22Rv1 (cell line): ENCODE measurements around the gene SFXN4.
A peak's percentile ranks its signal among the peaks of the same experiment; 100 is the strongest.
"Not testable (repeated sequence)": the region's sequence is repeated elsewhere in the genome, so short reads cannot be mapped to it uniquely, and the experiment has no call there.

ENCODE experiments used
- H3K27ac ChIP-seq: fragments of 450-650 bp; 2 replicates; pipeline ENCODE4 v1.5.1; 2017
- ZFX ChIP-seq: fragments of 450-650 bp; IDR thresholded peaks from 2 replicates; pipeline ENCODE4 v1.6.1; 2017; ENCODE audit warnings: antibody characterized with exemption, borderline replicate concordance
- TF ChIP-seq, protein P1 (sequence below): fragments of 450-650 bp; IDR thresholded peaks from 2 replicates; pipeline ENCODE4 v1.5.1; 2017; ENCODE audit warnings: mild to moderate bottlenecking

SFXN4 gene

DNA sequence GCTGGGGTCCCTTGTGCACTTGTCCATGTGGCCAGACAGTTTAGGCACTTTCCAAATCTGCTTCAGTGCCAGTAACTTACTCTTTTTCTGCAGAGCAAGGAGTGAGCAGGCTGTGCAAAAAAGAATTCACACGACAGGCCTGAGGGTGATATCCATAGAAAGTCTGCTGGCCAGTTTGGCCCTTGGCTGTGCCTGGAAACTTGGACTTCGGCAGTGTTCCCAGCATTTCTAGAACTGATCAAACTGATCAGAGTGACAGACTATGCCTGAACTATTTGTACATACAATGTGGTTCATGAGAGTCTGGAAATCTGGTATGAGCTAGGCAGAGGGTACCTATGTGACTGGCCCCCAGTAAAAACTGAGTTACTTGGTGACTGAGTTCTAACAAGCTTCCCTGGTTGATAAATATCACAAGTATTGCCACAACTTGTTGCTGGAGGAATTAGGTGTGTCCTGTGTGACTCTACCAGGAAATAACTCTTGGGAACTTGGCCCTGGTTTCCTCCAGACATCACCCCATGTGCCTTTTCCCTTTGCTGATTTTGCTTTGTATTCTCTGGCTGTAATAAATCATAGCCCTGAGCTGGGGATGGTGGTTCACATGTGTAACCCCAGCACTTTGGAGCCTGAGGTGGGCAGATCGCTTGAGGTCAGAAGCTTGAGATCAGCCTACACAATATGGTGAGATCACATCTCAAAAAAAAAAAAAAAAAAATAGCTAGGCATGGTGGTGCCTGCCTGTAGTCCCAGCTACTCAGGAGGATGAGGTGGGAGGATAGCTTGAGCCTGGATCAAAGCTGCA is 64.9 kb downstream of the SFXN4 start:
- TF ChIP-seq ZFX: no peak
- TF ChIP-seq, protein P1, sequence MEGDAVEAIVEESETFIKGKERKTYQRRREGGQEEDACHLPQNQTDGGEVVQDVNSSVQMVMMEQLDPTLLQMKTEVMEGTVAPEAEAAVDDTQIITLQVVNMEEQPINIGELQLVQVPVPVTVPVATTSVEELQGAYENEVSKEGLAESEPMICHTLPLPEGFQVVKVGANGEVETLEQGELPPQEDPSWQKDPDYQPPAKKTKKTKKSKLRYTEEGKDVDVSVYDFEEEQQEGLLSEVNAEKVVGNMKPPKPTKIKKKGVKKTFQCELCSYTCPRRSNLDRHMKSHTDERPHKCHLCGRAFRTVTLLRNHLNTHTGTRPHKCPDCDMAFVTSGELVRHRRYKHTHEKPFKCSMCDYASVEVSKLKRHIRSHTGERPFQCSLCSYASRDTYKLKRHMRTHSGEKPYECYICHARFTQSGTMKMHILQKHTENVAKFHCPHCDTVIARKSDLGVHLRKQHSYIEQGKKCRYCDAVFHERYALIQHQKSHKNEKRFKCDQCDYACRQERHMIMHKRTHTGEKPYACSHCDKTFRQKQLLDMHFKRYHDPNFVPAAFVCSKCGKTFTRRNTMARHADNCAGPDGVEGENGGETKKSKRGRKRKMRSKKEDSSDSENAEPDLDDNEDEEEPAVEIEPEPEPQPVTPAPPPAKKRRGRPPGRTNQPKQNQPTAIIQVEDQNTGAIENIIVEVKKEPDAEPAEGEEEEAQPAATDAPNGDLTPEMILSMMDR: no peak
- peak overlapping the region; percentile 77 for H3K27ac ChIP-seq

DNA sequence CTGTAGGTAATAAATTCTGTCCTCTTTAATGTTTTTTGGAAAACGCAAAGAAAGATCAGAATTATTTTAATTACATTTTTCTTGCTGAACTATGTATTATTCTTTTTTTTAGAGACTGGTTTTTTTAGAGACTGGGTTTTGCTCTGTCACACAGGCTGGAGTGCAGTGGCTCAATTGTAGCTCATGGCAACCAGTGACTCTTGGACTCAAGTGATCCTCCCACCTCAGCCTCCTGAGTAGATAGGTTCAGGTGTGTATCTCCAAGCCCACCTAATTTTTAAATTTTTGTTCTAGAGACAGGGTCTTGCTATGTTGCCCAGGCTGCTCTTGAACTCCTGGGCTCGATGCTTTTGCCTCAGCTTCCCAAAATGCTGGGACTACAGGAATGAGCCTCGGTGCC is 66.9 kb downstream of the SFXN4 start:
- no peak overlapping the region for H3K27ac ChIP-seq
- TF ChIP-seq, protein P1: no peak
- TF ChIP-seq ZFX: no peak

DNA sequence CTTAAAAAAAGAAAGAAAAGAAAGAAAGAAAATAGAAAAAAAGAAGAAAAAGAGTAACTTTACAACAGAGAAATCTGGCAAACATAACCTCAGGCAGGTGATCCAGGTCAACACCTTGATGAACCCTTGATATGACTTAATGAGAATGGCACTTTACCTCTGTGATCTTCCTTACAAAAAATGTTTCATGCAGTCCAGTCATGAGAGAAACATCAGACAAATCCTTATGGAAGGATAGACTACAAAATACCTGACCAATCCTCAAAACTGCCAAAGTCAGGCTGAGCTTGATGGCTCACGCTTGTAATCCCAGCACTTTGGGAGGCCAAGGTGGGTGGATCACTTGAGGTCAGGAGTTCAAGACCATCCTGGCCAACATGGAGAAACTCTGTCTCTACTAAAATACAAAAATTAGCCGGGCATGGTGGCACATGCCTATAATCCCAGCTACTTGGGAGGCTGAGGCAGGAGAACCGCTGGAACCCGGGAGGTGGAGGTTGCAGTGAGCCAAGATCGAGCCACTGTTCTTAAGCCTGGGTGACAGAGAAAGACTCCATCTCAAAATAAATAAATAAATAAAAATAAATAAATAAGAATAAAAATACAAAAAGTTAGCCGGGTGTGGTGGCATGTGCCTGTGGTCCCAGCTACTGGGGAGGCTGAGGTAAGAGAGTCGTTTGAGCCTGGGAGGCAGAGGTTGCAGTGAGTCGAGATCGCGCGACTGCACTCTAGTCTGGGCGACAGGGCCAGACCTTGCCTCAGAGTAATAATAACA is 68.7 kb downstream of the SFXN4 start:
- not testable (repeated sequence) for H3K27ac ChIP-seq

DNA sequence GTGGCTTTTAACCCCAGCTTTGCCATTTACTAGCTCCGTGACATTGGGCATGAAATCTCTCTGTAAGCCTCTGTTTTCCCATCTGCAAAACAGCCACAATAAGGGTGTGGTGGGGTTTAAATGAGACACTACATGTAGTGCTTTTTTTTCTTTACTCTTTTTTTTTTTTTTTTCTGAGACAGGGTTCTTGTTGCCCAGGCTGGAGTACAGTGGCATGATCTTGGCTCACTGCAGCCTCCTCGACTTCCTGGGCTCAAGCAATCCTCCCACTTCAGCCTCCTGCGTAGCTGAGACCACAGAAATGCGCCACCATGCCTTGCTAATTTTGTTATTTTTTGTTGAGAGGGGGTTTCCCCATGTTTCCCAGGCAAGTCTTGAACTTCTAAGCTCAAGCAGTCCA is 69.9 kb downstream of the SFXN4 start:
- TF ChIP-seq, protein P1: no peak
- TF ChIP-seq ZFX: no peak
- no peak overlapping the region for H3K27ac ChIP-seq

DNA sequence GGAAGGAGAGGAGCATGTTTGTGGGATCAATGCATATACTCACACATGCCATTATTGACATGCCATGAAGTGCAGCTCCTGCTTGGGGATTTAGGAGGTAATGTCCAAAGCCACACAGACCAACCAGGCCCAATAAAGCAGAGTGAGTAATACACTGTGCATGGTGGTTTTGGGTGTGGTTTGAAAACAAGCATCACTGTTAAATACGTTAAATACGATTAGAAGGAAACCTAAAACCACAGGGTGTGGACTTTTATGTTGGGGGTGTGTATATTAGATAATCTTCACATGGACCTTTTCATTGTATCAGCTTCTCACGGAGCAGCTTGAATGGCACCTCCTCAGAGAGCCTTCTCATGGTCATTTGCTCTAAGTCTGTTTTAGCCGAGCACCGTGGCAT is 74.5 kb downstream of the SFXN4 start:
- H3K27ac ChIP-seq: no peak overlapping the region
- TF ChIP-seq, protein P1: no peak
- TF ChIP-seq ZFX: no peak
